Astrocyte (in vitro differentiated cells and primary cell): ENCODE measurements around the gene EXOSC2. TPM values are rescaled to one million over a fixed set of nuclear protein-coding genes. Genes with fewer than 3 reads are reported as not detected.

Experiments
- DNase-seq: peaks from one replicate; pipeline ENCODE4 v3.0.0-alpha.2; 2010; ENCODE audit warnings: low read depth
- FAIRE-seq: peaks from 2 replicates; lab custom pipeline; 2011; peaks lifted over from hg19 to GRCh38; lab: Jason Lieb, UNC
- H2AFZ ChIP-seq: 2 replicates; pipeline ENCODE4 v1.6.0; 2012; ENCODE audit warnings: low read depth, low read length, inconsistent platforms
- H3K27ac ChIP-seq: 2 replicates; pipeline ENCODE4 v1.5.1; 2011; ENCODE audit warnings: low read depth, low read length, inconsistent platforms
- H3K27me3 ChIP-seq: 2 replicates; pipeline ENCODE4 v1.6.0; 2011; ENCODE audit warnings: low read length, inconsistent platforms; ENCODE audit not compliant: insufficient read depth
- H3K36me3 ChIP-seq: 2 replicates; pipeline ENCODE4 v1.5.1; 2011; ENCODE audit warnings: low read length, inconsistent platforms; ENCODE audit not compliant: insufficient read depth
- H3K4me1 ChIP-seq: 2 replicates; pipeline ENCODE4 v1.5.1; 2011; ENCODE audit warnings: low read length, inconsistent platforms; ENCODE audit not compliant: insufficient read depth
- H3K4me2 ChIP-seq: 2 replicates; pipeline ENCODE4 v1.6.0; 2012; ENCODE audit warnings: low read length, inconsistent platforms
- H3K4me3 ChIP-seq: 2 replicates; pipeline ENCODE4 v1.5.1; 2011; ENCODE audit warnings: low read depth, mild to moderate bottlenecking, low read length, inconsistent platforms; ENCODE audit not compliant: insufficient read depth
- H3K79me2 ChIP-seq: 2 replicates; pipeline ENCODE4 v1.6.0; 2012; ENCODE audit warnings: mild to moderate bottlenecking, low read length, inconsistent platforms; ENCODE audit not compliant: insufficient read depth
- H3K9ac ChIP-seq: 2 replicates; pipeline ENCODE4 v1.6.0; 2012; ENCODE audit warnings: mild to moderate bottlenecking, low read length, inconsistent platforms
- H3K9me3 ChIP-seq: 2 replicates; pipeline ENCODE4 v1.5.1; 2012; ENCODE audit warnings: low read depth, mild to moderate bottlenecking, low read length, inconsistent platforms; ENCODE audit not compliant: insufficient read depth
- H4K20me1 ChIP-seq: 2 replicates; pipeline ENCODE4 v1.6.0; 2012; ENCODE audit warnings: low read length, inconsistent platforms; ENCODE audit not compliant: insufficient read depth
- H3K27ac Mint-ChIP-seq: one replicate; pipeline ENCODE4 v1.8.0; 2021; ENCODE audit warnings: mild to moderate bottlenecking, mixed read lengths; ENCODE audit not compliant: unreplicated experiment
- H3K27me3 Mint-ChIP-seq: one replicate; pipeline ENCODE4 v1.8.0; 2021; ENCODE audit warnings: low read depth, mixed read lengths; ENCODE audit not compliant: unreplicated experiment
- H3K36me3 Mint-ChIP-seq: one replicate; pipeline ENCODE4 v1.8.0; 2021; ENCODE audit warnings: low read depth, mixed read lengths; ENCODE audit not compliant: unreplicated experiment
- H3K4me1 Mint-ChIP-seq: one replicate; pipeline ENCODE4 v1.8.0; 2021; ENCODE audit warnings: low read depth, mixed read lengths; ENCODE audit not compliant: unreplicated experiment
- H3K4me3 Mint-ChIP-seq: one replicate; pipeline ENCODE4 v1.8.0; 2021; ENCODE audit warnings: mild to moderate bottlenecking, moderate library complexity, mixed read lengths; ENCODE audit not compliant: unreplicated experiment
- H3K9me3 Mint-ChIP-seq: one replicate; pipeline ENCODE4 v1.8.0; 2021; ENCODE audit warnings: mild to moderate bottlenecking, mixed read lengths; ENCODE audit not compliant: unreplicated experiment
- CTCF ChIP-seq: IDR thresholded peaks from 2 replicates; pipeline ENCODE4 v1.5.1; 2011; ENCODE audit warnings: low read depth, mild to moderate bottlenecking, inconsistent platforms, low read length, moderate library complexity; ENCODE audit not compliant: insufficient read depth
- EZH2 ChIP-seq: IDR thresholded peaks from 2 replicates; pipeline ENCODE4 v1.6.1; 2012; ENCODE audit warnings: mild to moderate bottlenecking, low read length, inconsistent platforms; ENCODE audit not compliant: insufficient read depth
- total RNA-seq: library from RNA; stranded (reverse); gene quantifications from 2 replicates; pipeline ENCODE4 v1.2.1, GENCODE V29; 2021

EXOSC2 gene
- total RNA-seq, 1 donor from 2014 or later = 28.1 TPM

GRCh38 chr9:130659699-130660248, 33.8 kb upstream of the EXOSC2 start:
- peak; percentile 26 for TF ChIP-seq EZH2
- no peak for TF ChIP-seq CTCF
- Histone ChIP-seq H3K36me3 (no peaks in the 10 kb centered on the region), H3K4me3 (no peak overlapping the region), H3K79me2 (no peaks in the 10 kb centered on the region), H3K9ac (no peak overlapping the region), H3K4me2 (no peak overlapping the region), H3K27me3 (peaks cover 65% of the 10 kb centered on the region), H3K4me1 (no peaks in the 10 kb centered on the region), H3K9me3 (peaks cover 5% of the 10 kb centered on the region), H4K20me1 (peaks cover 13% of the 10 kb centered on the region), H2AFZ (no peak overlapping the region), H3K27ac (no peak overlapping the region)
- H3K9me3 Mint-ChIP-seq = peaks cover 10% of the 10 kb centered on the region
- DNase-seq = no peak
- peaks cover 65% of the 10 kb centered on the region for H3K27me3 Mint-ChIP-seq
- H3K4me1 Mint-ChIP-seq = no peaks in the 10 kb centered on the region
- H3K27ac Mint-ChIP-seq = no peak overlapping the region
- no peaks in the 10 kb centered on the region for H3K36me3 Mint-ChIP-seq
- no peak for FAIRE-seq
- no peak overlapping the region for H3K4me3 Mint-ChIP-seq

GRCh38 chr9:130660326-130660682, 33.3 kb upstream of the EXOSC2 start:
- TF ChIP-seq CTCF (no peak), EZH2 (no peak)
- H3K9ac ChIP-seq = no peak overlapping the region
- no peaks in the 10 kb centered on the region for H3K4me1 ChIP-seq
- peaks cover 5% of the 10 kb centered on the region for H3K9me3 ChIP-seq
- no peak overlapping the region for H2AFZ ChIP-seq
- H3K4me1 Mint-ChIP-seq = no peaks in the 10 kb centered on the region
- no peaks in the 10 kb centered on the region for H3K36me3 Mint-ChIP-seq
- no peak for DNase-seq
- peaks cover 67% of the 10 kb centered on the region for H3K27me3 ChIP-seq
- peaks cover 9% of the 10 kb centered on the region for H3K9me3 Mint-ChIP-seq
- H3K27ac Mint-ChIP-seq = no peak overlapping the region
- peak overlapping the region; percentile 50 for H3K4me2 ChIP-seq
- H3K36me3 ChIP-seq = no peaks in the 10 kb centered on the region
- no peaks in the 10 kb centered on the region for H3K79me2 ChIP-seq
- no peak for FAIRE-seq
- H3K4me3 ChIP-seq = no peak overlapping the region
- H3K4me3 Mint-ChIP-seq = no peak overlapping the region
- no peak overlapping the region for H3K27ac ChIP-seq
- peaks cover 13% of the 10 kb centered on the region for H4K20me1 ChIP-seq
- H3K27me3 Mint-ChIP-seq = peaks cover 61% of the 10 kb centered on the region

- Histone ChIP-seq H3K27ac (no peak overlapping the region), H3K4me2 (peak overlapping the region; percentile 50), H3K9me3 (peaks cover 5% of the 10 kb centered on the region), H3K4me3 (no peak overlapping the region), H2AFZ (peak overlapping the region; percentile 26), H3K79me2 (no peaks in the 10 kb centered on the region), H3K4me1 (no peaks in the 10 kb centered on the region), H3K27me3 (peaks cover 68% of the 10 kb centered on the region), H3K36me3 (no peaks in the 10 kb centered on the region), H4K20me1 (peaks cover 16% of the 10 kb centered on the region), H3K9ac (no peak overlapping the region)
- TF ChIP-seq CTCF (no peak), EZH2 (peak; percentile 96)
- H3K9me3 Mint-ChIP-seq = peaks cover 11% of the 10 kb centered on the region
- H3K4me1 Mint-ChIP-seq = no peaks in the 10 kb centered on the region
- DNase-seq (no peak), FAIRE-seq (no peak)
- H3K36me3 Mint-ChIP-seq = no peaks in the 10 kb centered on the region
- no peak overlapping the region for H3K4me3 Mint-ChIP-seq
- H3K27ac Mint-ChIP-seq = no peak overlapping the region
- peaks cover 60% of the 10 kb centered on the region for H3K27me3 Mint-ChIP-seq
Observed at GRCh38 chr9:130660683-130661450, 32.7 kb upstream of the EXOSC2 start.
